GM12878 (cell line): ENCODE results near the gene CDHR2. TPM values are rescaled to one million over a fixed set of nuclear protein-coding genes. Genes with fewer than 3 reads are reported as not detected.

Experiments used
- ATAC-seq: fragments of 200-7000 bp; cut with Tn5 transposase; 3 replicates; pipeline ENCODE4 v1.9.1; 2020; ENCODE audit warnings: mild to moderate bottlenecking, moderate library complexity
- BruUV-seq: library from RNA; stranded (reverse); fragments of 400-500 nt; replicated peaks from 2 replicates; lab custom pipeline; 2021; lab: Mats Ljungman, UMichigan
- CTCF ChIA-PET: fragments of 300-600 bp; sonication (Branson Sonifier 250); formaldehyde crosslinking; extraction: SDS; loops from one replicate; lab custom pipeline; 2021; ENCODE audit warnings: inconsistent platforms; lab: Yijun Ruan, JAX
- POLR2A ChIA-PET: fragments of 350-600 bp; formaldehyde crosslinking; extraction: SDS; loops from one replicate; lab custom pipeline; 2021; ENCODE audit warnings: inconsistent platforms; lab: Charles Lee
- RAD21 ChIA-PET: fragments of 300-600 bp; sonication (Branson Sonifier 250); formaldehyde crosslinking; loops from one replicate; lab custom pipeline; 2023; ENCODE audit warnings: antibody characterized with exemption; ENCODE audit not compliant: unreplicated experiment; lab: Charles Lee
- SMC1A ChIA-PET: fragments of 300-600 bp; sonication (Branson Sonifier 250); formaldehyde crosslinking; loops from one replicate; lab custom pipeline; 2023; ENCODE audit not compliant: unreplicated experiment, uncharacterized antibody; lab: Charles Lee
- DNase-seq: peaks from one replicate; pipeline ENCODE4 v3.0.0-alpha.2; 2011; ENCODE audit warnings: low read depth, low spot score
- FAIRE-seq: peaks from 3 replicates; lab custom pipeline; 2011; peaks lifted over from hg19 to GRCh38; lab: Jason Lieb, UNC
- H2AFZ ChIP-seq: 2 replicates; pipeline ENCODE4 v1.6.0; 2011; ENCODE audit warnings: low read depth, low read length, control low read depth; ENCODE audit not compliant: control insufficient read depth
- H3K27ac ChIP-seq: 2 replicates; pipeline ENCODE4 v1.5.1; 2011; ENCODE audit warnings: control low read depth; ENCODE audit not compliant: control insufficient read depth, insufficient read depth
- H3K27me3 ChIP-seq, 2 experiments: replicated peaks in 1 of 2; 2 replicates each; pipeline versions ENCODE4 v1.6.0 to v1.6.1; 2011; ENCODE audit warnings: low read length in 1 of 2; ENCODE audit not compliant: control insufficient read depth in 2 of 2, insufficient read depth in 2 of 2
- H3K36me3 ChIP-seq, 2 experiments: 2 replicates each; pipeline ENCODE4 v1.5.1; 2011; ENCODE audit warnings: low read length in 1 of 2; ENCODE audit not compliant: control insufficient read depth in 2 of 2, insufficient read depth in 2 of 2
- H3K4me1 ChIP-seq: 2 replicates; pipeline ENCODE4 v1.6.1; 2011; ENCODE audit warnings: mild to moderate bottlenecking, low read length, moderate library complexity, mixed read lengths; ENCODE audit not compliant: control insufficient read depth, insufficient read depth
- H3K4me2 ChIP-seq: 2 replicates; pipeline ENCODE4 v1.6.0; 2011; ENCODE audit warnings: control low read depth; ENCODE audit not compliant: control insufficient read depth, insufficient read depth
- H3K4me3 ChIP-seq: fragments of 200-600 bp; sonication (generic); 2 replicates; pipeline ENCODE4 v1.5.1; 2016
- H3K79me2 ChIP-seq: 2 replicates; pipeline ENCODE4 v1.6.0; 2011; ENCODE audit warnings: low read length; ENCODE audit not compliant: control insufficient read depth, insufficient read depth
- H3K9ac ChIP-seq: 2 replicates; pipeline ENCODE4 v1.8.0; 2011; ENCODE audit warnings: low read length, control low read depth, mixed read lengths; ENCODE audit not compliant: control insufficient read depth, insufficient read depth
- H3K9me3 ChIP-seq: replicated peaks from 3 replicates; pipeline ENCODE4 v1.5.1; 2011; ENCODE audit warnings: mild to moderate bottlenecking, low read length; ENCODE audit not compliant: control insufficient read depth, insufficient read depth
- H4K20me1 ChIP-seq: 2 replicates; pipeline ENCODE4 v1.6.0; 2011; ENCODE audit not compliant: control insufficient read depth, insufficient read depth
- CEBPB ChIP-seq, 2 experiments: fragments of 150-350 bp in 1 of 2; IDR thresholded peaks; 2 replicates each; pipeline ENCODE4 v1.6.1; 2012 to 2014; ENCODE audit warnings: low read depth in 2 of 2, low read length in 2 of 2, borderline replicate concordance in 1 of 2, inconsistent platforms in 1 of 2
- CHD1 ChIP-seq: IDR thresholded peaks from 2 replicates; pipeline ENCODE4 v1.6.1; 2012; ENCODE audit warnings: low read depth, low read length, improper control_type of control experiment
- IKZF1 ChIP-seq: fragments of 450-650 bp; conservative IDR thresholded peaks from 2 replicates; pipeline ENCODE4 v1.6.1; 2017; ENCODE audit warnings: antibody characterized with exemption, mild to moderate bottlenecking
- MTA3 ChIP-seq: IDR thresholded peaks from 2 replicates; pipeline ENCODE4 v1.6.1; 2012; ENCODE audit warnings: low read length, inconsistent platforms, borderline replicate concordance
- NBN ChIP-seq: fragments of 450-650 bp; IDR thresholded peaks from 2 replicates; pipeline ENCODE4 v1.6.1; 2016
- NFIC ChIP-seq: IDR thresholded peaks from 2 replicates; pipeline ENCODE4 v1.6.1; 2012; ENCODE audit warnings: low read depth, mild to moderate bottlenecking, inconsistent platforms, low read length, moderate library complexity
- NR2C1 ChIP-seq: fragments of 450-650 bp; IDR thresholded peaks from 2 replicates; pipeline ENCODE4 v1.6.1; 2017; ENCODE audit warnings: antibody characterized with exemption, mild to moderate bottlenecking, moderate library complexity
- RELA ChIP-seq: fragments of 450-650 bp; IDR thresholded peaks from 2 replicates; pipeline ENCODE4 v1.8.0; 2014; ENCODE audit warnings: borderline replicate concordance; ENCODE audit not compliant: partially characterized antibody
- SMARCA5 ChIP-seq: fragments of 450-650 bp; IDR thresholded peaks from 2 replicates; pipeline ENCODE4 v1.6.1; 2017; ENCODE audit warnings: mild to moderate bottlenecking
- SREBF2 ChIP-seq: IDR thresholded peaks from 2 replicates; pipeline ENCODE4 v1.6.1; 2012; ENCODE audit warnings: mild to moderate bottlenecking, low read length
- TCF12 ChIP-seq: IDR thresholded peaks from 2 replicates; pipeline ENCODE4 v1.6.1; 2011; ENCODE audit warnings: low read depth, mild to moderate bottlenecking, low read length
- YY1 ChIP-seq: IDR thresholded peaks from 2 replicates; pipeline ENCODE4 v1.6.1; 2011; ENCODE audit warnings: low read depth, mild to moderate bottlenecking, low read length
- ZNF207 ChIP-seq: fragments of 450-650 bp; IDR thresholded peaks from 2 replicates; pipeline ENCODE4 v1.6.1; 2014; ENCODE audit warnings: antibody characterized with exemption, mild to moderate bottlenecking, borderline replicate concordance
- ZNF217 ChIP-seq: fragments of 450-650 bp; IDR thresholded peaks from 2 replicates; pipeline ENCODE4 v1.6.1; 2017; ENCODE audit warnings: antibody characterized with exemption, mild to moderate bottlenecking
- ZNF274 ChIP-seq: IDR thresholded peaks from one replicate; pipeline ENCODE4 v1.8.0; 2011; ENCODE audit not compliant: insufficient read length, insufficient read depth
- ZNF384 ChIP-seq: IDR thresholded peaks from 2 replicates; pipeline ENCODE4 v1.6.1; 2012; ENCODE audit warnings: low read depth, mild to moderate bottlenecking, low read length, improper control_type of control experiment, borderline replicate concordance
- ZNF592 ChIP-seq: fragments of 450-650 bp; IDR thresholded peaks from 2 replicates; pipeline ENCODE4 v1.6.1; 2017; ENCODE audit warnings: mild to moderate bottlenecking, moderate library complexity
- WGBS: methylation state at CpG from one replicate; pipeline ENCODE4 v1.1.6; 2016; ENCODE audit warnings: low lambda C conversion rate; ENCODE audit not compliant: insufficient replicate concordance, insufficient coverage; ENCODE audit errors: missing lambda C conversion rate; 5-methylcytosine and 5-hydroxymethylcytosine counted together
- in situ Hi-C: fragments of 300-500 bp; cut with MboI; formaldehyde crosslinking; loops from 9 replicates; pipeline ENCODE4 v1.14.3; 2018; ENCODE audit warnings: mixed read lengths
- intact Hi-C: fragments of 100-400 bp; cut with micrococcal nuclease; formaldehyde crosslinking; loops from one replicate; pipeline ENCODE4 v1.14.2; 2022; ENCODE audit not compliant: unreplicated experiment
- polyA plus RNA-seq, 11 experiments: library from polyadenylated mRNA; depleted of rRNA in 4 of 11; unstranded in 6 of 11; stranded (reverse) in 5 of 11; fragments of >200 nt; fragmentation: Nextera tagmentation in 4 of 11; fragmentation: Illumina TruSeq in 1 of 11; extraction: Ambion mirVana in 4 of 11; extraction: Trizol in 1 of 11; gene quantifications; 1 replicate in 1 of 11; 2 replicates in 10 of 11; pipeline versions ENCODE4 v1.2.1 to v1.2.3, GENCODE V29; 2011 to 2016; ENCODE audit warnings: inconsistent platforms in 2 of 11, missing spikeins in 2 of 11, low read depth in 1 of 11
- total RNA-seq, 4 experiments: library from RNA; depleted of rRNA in 3 of 4; stranded (reverse); fragments of >200 nt in 3 of 4; fragmentation: Illumina TruSeq in 1 of 4; extraction: Trizol in 1 of 4; gene quantifications; 2 replicates each; pipeline versions ENCODE4 v1.2.1 to v1.2.3, GENCODE V29; 2013 to 2021

CDHR2 gene
- total and polyA plus RNA-seq, 10 of the 15 experiments (the other 5 are each of a cell fraction or from before 2014, with no cell fraction given): 0.03 to 0.46 (median 0.06) TPM; not detected in 5

- SMC1A ChIA-PET: no interaction called here
- DNase-seq: no peak
- in situ Hi-C loops (no loop called here), intact Hi-C loops (loop anchor here (10.0 kb wide), 1 partner anchor 229 kb away; the partner anchor contains the start of gene CLTB)
- no peaks in the 10 kb centered on the region for H3K27me3 ChIP-seq
- BruUV-seq: no TSS peak
- TF ChIP-seq SREBF2 (no peak), ZNF592 (no peak), RELA (no peak), ZNF274 (no peak), NFIC (no peak), NR2C1 (no peak), IKZF1 (no peak), SMARCA5 (no peak), ZNF217 (no peak), NBN (no peak), CHD1 (no peak), ZNF384 (no peak), CEBPB (IDR thresholded peaks at IDR 0.05; ENCODE audit: borderline replicate concordance in 1 of 2, low read depth in 2 of 2, low read length in 2 of 2) (no peak), ZNF207 (no peak), YY1 (no peak), TCF12 (no peak), MTA3 (no peak)
- TF ChIP-seq, all 136 proteins: peak for 0
- H2AFZ ChIP-seq: no peak overlapping the region
- 54% methylated on average over 9 of the region's 9 CpGs for WGBS
- ATAC-seq (no peak), FAIRE-seq (no peak)
- RAD21 ChIA-PET: no interaction called here
- H3K4me1 ChIP-seq: peaks cover 18% of the 10 kb centered on the region
- H3K4me2 ChIP-seq: no peak overlapping the region
- no peaks in the 10 kb centered on the region for H3K36me3 ChIP-seq
- CTCF ChIA-PET: no interaction called here
- no peak overlapping the region for H3K4me3 ChIP-seq
- no peaks in the 10 kb centered on the region for H4K20me1 ChIP-seq
- no peak overlapping the region for H3K9ac ChIP-seq
- H3K27ac ChIP-seq: no peak overlapping the region
- H3K79me2 ChIP-seq: no peaks in the 10 kb centered on the region
- H3K9me3 ChIP-seq: no peaks in the 10 kb centered on the region
- POLR2A ChIA-PET: no interaction called here
Observed at GRCh38 chr5:176644294-176644693, 95.2 kb downstream of the CDHR2 start.
